Measurements from ENCODE around the gene PET100.

The PET100 gene

DNA sequence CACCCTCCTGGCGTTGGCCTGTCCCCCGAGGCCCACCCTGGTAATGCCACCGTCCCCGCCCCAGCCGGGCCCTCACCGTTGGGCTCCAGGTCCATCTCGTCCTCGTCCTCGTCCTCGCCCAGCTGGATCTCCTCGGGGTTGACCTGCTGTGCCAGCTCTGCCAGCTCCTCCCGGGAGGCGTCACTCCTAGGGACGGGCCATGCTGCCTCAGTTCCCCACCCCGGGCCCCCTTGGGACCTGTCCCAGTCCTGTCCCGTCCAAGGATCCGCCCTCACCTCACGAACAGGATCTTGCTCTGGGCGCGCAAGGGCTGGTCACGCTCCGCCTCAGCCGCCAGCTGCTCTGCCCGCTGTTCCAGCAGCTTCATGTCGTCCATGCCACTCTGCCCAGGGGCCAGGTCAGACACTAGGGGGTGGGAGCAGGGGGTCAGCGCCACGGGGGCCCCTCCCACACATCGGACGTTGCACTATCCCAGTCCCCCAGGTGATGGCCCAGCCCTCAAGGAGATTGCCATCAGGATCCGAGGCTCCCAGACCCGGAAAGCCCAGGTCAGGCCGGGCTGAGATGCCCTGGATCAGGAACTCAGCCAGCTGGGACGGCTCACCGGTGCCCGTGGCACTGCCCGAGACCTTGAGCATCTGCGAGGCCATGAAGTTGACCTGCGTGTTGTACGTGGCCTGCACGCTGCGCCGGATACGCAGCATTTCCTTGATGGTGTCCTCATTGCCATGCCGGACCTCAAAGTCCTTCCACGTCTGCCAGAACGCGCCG lies 9.7 kb upstream of the PET100 start:
- no peak for DNase-seq
- in situ Hi-C loops (cut with HindIII; ENCODE audit: low pct_ligation_motif_present, low sequenced_read_pairs) = no loop called here
- no peak overlapping the region for H3K27ac ChIP-seq
- TF ChIP-seq, protein P1, sequence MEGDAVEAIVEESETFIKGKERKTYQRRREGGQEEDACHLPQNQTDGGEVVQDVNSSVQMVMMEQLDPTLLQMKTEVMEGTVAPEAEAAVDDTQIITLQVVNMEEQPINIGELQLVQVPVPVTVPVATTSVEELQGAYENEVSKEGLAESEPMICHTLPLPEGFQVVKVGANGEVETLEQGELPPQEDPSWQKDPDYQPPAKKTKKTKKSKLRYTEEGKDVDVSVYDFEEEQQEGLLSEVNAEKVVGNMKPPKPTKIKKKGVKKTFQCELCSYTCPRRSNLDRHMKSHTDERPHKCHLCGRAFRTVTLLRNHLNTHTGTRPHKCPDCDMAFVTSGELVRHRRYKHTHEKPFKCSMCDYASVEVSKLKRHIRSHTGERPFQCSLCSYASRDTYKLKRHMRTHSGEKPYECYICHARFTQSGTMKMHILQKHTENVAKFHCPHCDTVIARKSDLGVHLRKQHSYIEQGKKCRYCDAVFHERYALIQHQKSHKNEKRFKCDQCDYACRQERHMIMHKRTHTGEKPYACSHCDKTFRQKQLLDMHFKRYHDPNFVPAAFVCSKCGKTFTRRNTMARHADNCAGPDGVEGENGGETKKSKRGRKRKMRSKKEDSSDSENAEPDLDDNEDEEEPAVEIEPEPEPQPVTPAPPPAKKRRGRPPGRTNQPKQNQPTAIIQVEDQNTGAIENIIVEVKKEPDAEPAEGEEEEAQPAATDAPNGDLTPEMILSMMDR (IDR thresholded peaks at IDR 0.05; ENCODE audit: low read depth, low read length, missing control alignments) = no peak
- no peak overlapping the region for H3K4me3 ChIP-seq (ENCODE audit: low read depth, low read length)
- no peaks in the 10 kb centered on the region for H3K27me3 ChIP-seq (replicated peaks)
- H3K36me3 ChIP-seq (replicated peaks) = peaks cover 22% of the 10 kb centered on the region

DNA sequence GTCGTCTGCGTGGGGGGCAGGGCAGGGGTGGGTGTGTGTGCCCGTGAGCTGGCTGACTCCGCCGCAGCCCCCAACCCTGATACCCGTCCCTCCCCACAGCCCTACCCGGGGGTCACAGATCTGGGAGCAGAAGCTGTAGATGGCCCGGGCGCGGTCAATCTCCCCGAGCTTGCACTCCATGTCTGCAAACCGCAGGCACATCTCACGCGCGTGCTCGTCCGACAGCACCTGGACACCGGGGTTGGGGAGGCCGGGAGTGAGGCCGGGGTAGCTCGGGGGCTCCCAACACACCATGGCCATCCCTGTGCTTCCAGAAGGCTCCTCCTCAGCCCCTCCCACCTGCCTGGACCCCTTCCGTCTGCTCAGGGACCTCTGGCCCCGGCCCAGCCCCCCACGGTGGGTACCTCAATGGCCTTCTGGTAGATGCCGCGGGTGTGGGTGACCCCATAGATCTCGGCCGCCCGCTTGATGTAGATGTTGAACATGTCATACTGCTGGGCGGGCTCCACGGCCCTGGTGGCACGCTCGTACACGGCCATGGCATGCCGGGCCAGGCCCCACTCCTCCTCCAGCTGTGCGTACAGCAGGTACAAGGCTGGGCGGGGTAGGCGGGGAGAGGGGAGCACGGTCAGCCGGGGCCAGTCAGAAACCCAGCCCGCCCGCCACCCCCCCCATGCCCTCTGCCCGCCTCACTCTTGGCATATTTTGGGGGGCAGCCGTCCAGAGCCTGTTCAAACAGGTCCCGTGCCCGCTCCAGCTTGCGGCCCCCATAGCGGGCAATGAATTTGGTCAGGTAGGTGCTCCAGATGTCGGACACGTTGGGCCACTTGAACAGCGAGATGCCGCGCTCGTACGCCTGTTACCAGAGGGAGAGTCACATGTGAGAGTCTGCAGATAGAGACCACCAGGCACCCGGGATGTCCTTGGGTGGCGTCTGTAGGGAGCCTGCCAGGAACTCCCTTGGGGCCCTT lies 8.9 kb upstream of the PET100 start:
- Histone ChIP-seq H3K27me3 (replicated peaks) (no peaks in the 10 kb centered on the region), H3K36me3 (replicated peaks) (peaks cover 25% of the 10 kb centered on the region), H3K4me3 (ENCODE audit: low read depth, low read length) (no peak overlapping the region), H3K27ac (no peak overlapping the region)
- TF ChIP-seq, protein P1 (IDR thresholded peaks at IDR 0.05; ENCODE audit: low read depth, low read length, missing control alignments) = no peak
- in situ Hi-C loops (cut with HindIII; ENCODE audit: low pct_ligation_motif_present, low sequenced_read_pairs) = no loop called here
- no peak for DNase-seq

DNA sequence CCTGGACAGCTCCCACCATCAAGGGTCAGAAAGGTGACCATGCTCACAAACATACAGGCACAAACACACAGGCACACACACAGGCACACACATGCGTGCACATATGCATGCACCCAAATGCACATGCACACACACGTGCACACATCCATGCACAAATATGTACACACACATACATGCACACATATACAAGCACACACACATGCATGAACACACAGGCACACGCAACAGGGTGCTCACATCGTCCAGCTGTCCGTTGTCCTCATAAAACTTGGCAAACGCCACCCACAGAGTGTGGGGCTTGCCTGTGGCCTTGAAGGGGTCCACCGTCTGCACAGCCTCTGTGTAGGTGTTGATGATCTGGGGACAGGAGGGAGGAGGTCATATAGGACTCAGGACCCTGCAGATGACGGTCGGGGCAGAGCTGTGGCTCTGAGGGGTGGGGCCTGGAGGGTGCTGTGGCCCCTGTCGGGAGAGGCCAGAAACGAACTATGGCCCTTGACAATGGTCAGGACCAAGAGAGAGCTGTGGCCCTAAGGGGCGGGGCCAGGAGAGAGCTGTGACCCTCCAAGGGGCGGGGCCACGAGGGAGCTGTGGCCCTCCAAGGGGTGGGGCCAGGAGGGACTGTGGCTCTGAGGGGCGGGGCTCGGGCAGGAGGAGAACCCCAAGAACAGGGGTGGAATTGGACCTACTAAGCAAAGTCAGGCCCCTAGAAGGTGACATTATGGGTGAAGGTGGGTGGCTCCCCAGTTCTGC lies 6.5 kb upstream of the PET100 start:
- H3K4me3 ChIP-seq (ENCODE audit: low read depth, low read length) = no peak overlapping the region
- no peaks in the 10 kb centered on the region for H3K27me3 ChIP-seq (replicated peaks)
- TF ChIP-seq, protein P1 (IDR thresholded peaks at IDR 0.05; ENCODE audit: low read depth, low read length, missing control alignments) = no peak
- DNase-seq = no peak
- in situ Hi-C loops (cut with HindIII; ENCODE audit: low pct_ligation_motif_present, low sequenced_read_pairs) = no loop called here
- H3K36me3 ChIP-seq (replicated peaks) = peaks cover 30% of the 10 kb centered on the region
- H3K27ac ChIP-seq = no peak overlapping the region

- Histone ChIP-seq H3K27me3 (replicated peaks) (no peaks in the 10 kb centered on the region), H3K36me3 (replicated peaks) (peaks cover 30% of the 10 kb centered on the region), H3K4me3 (ENCODE audit: low read depth, low read length) (no peak overlapping the region), H3K27ac (no peak overlapping the region)
- TF ChIP-seq, protein P1 (IDR thresholded peaks at IDR 0.05; ENCODE audit: low read depth, low read length, missing control alignments) = no peak
- in situ Hi-C loops (cut with HindIII; ENCODE audit: low pct_ligation_motif_present, low sequenced_read_pairs) = no loop called here
- DNase-seq = no peak
These were observed 5.6 kb upstream of the PET100 start for GRCh38 chr19:7623725-7624603.

GRCh38 chr19:7624810-7625209 lies 4.8 kb upstream of the PET100 start:
- DNase-seq = no peak
- Histone ChIP-seq H3K27ac (no peak overlapping the region), H3K4me3 (ENCODE audit: low read depth, low read length) (no peak overlapping the region), H3K27me3 (replicated peaks) (no peaks in the 10 kb centered on the region), H3K36me3 (replicated peaks) (peaks cover 27% of the 10 kb centered on the region)
- TF ChIP-seq, protein P1 (IDR thresholded peaks at IDR 0.05; ENCODE audit: low read depth, low read length, missing control alignments) = no peak
- in situ Hi-C loops (cut with HindIII; ENCODE audit: low pct_ligation_motif_present, low sequenced_read_pairs) = no loop called here
